ENCODE data around the gene UGT1A4. TPM values are rescaled to one million over a fixed set of nuclear protein-coding genes. Genes with fewer than 3 reads are reported as not detected.

The UGT1A4 gene
- total and polyA plus RNA-seq, 2 of the 8 experiments (the other 6 are each of a cell fraction or from before 2014, with no cell fraction given), result not detected

- ChIA-PET CTCF (ENCODE audit: partially characterized antibody) (interaction anchor here (0.7 to 2.0 kb wide), 5 partner anchors 11 to 518 kb away, joined by 3 to 6 read pairs (median 3); no protein-coding TSS in a partner anchor), POLR2A (ENCODE audit: partially characterized antibody) (no interaction called here)
- Histone ChIP-seq H3K23me2 (ENCODE audit: low read depth, low read length) (no peaks in the 10 kb centered on the region), H3K4me1 (replicated peaks in 1 of 4; ENCODE audit: control insufficient read depth in 3 of 4, insufficient read depth in 4 of 4, low read length in 3 of 4) (no peaks in the 10 kb centered on the region), H2BK12ac (ENCODE audit: low read depth, low read length) (no peak overlapping the region), H3K4me2 (ENCODE audit: insufficient read depth in 1 of 2, low read depth in 2 of 2, low read length in 2 of 2) (no peak overlapping the region), H3K79me1 (ENCODE audit: low read depth, low read length) (no peaks in the 10 kb centered on the region), H3K27me3 (replicated peaks in 1 of 4; ENCODE audit: control insufficient read depth in 3 of 4, extremely low read depth in 1 of 4, insufficient read depth in 3 of 4, low read length in 3 of 4) (no peaks in the 10 kb centered on the region), H3K9ac (replicated peaks in 1 of 4; ENCODE audit: extremely low read depth in 1 of 4, low read depth in 3 of 4, low read length in 3 of 4) (no peak overlapping the region), H3K56ac (replicated peaks; ENCODE audit: insufficient read length, low read depth, low read length) (no peak overlapping the region), H3K27ac (ENCODE audit: low read depth, low read length) (no peak overlapping the region), H2AK5ac (ENCODE audit: low read depth, low read length) (no peak overlapping the region), H2BK15ac (ENCODE audit: low read length) (no peak overlapping the region), H3K23ac (ENCODE audit: insufficient read length) (no peak overlapping the region), H3K4me3 (ENCODE audit: extremely low read depth in 1 of 4, insufficient read depth in 2 of 4, low read depth in 3 of 4, low read length in 4 of 4) (no peak overlapping the region), H3K14ac (ENCODE audit: insufficient read length) (no peak overlapping the region), H3K18ac (ENCODE audit: extremely low read depth, low read length) (no peak overlapping the region), H4K5ac (ENCODE audit: insufficient read length, low read depth, low read length) (no peak overlapping the region), H2AFZ (ENCODE audit: low read length) (no peak overlapping the region), H2BK20ac (ENCODE audit: low read length) (no peak overlapping the region), H3K79me2 (ENCODE audit: control insufficient read depth in 1 of 2, insufficient read depth in 2 of 2, low read length in 2 of 2) (no peaks in the 10 kb centered on the region), H4K8ac (ENCODE audit: extremely low read depth, insufficient read depth, low read length) (no peak overlapping the region), H3K4ac (replicated peaks; ENCODE audit: insufficient read length, low read depth, low read length) (no peak overlapping the region), H4K20me1 (replicated peaks in 1 of 2; ENCODE audit: control insufficient read depth in 1 of 2, insufficient read depth in 2 of 2, low read length in 2 of 2) (no peaks in the 10 kb centered on the region), H2BK5ac (ENCODE audit: low read depth, low read length) (no peak overlapping the region), H3K36me3 (ENCODE audit: control insufficient read depth in 2 of 4, insufficient read depth in 4 of 4, low read length in 3 of 4) (no peaks in the 10 kb centered on the region), H4K91ac (replicated peaks; ENCODE audit: insufficient read length, low read length) (no peak overlapping the region), H3K9me3 (ENCODE audit: insufficient read depth in 2 of 2, low read depth in 1 of 2, low read length in 1 of 2) (no peaks in the 10 kb centered on the region), H2BK120ac (replicated peaks; ENCODE audit: low read depth, low read length) (no peak overlapping the region)
- DNase-seq (ENCODE audit: low read depth in 1 of 2, low spot score in 2 of 2) (no peak), FAIRE-seq (no peak)
- 80% methylated on average over 3 of the region's 3 CpGs; no CpG with 5 or more reads in 1 of the 2 experiments for WGBS, 2 experiments (ENCODE audit: extremely low coverage in 1 of 2, insufficient coverage in 1 of 2, insufficient read length in 1 of 2, insufficient replicate concordance in 2 of 2, low coverage in 1 of 2, low lambda C conversion rate in 2 of 2, missing lambda C conversion rate in 1 of 2)
- TF ChIP-seq RNF2 (IDR thresholded peaks at IDR 0.05; ENCODE audit: borderline replicate concordance, low read depth, low read length, missing control alignments, poor library complexity, severe bottlenecking), result no peak
- no peak for TF ChIP-seq BRCA1 (IDR thresholded peaks at IDR 0.05; ENCODE audit: low read depth, low read length)
- TF ChIP-seq TAF7 (optimal IDR thresholded peaks at IDR 0.05; ENCODE audit: borderline replicate concordance, low read depth, low read length), result no peak
- no peak for TF ChIP-seq POLR2A (IDR thresholded peaks at IDR 0.05; ENCODE audit: control extremely low read depth in 1 of 2, low read depth in 2 of 2, low read length in 2 of 2)
- TF ChIP-seq CEBPB (IDR thresholded peaks at IDR 0.05; ENCODE audit: low read depth, low read length), result no peak
- TF ChIP-seq SP2 (IDR thresholded peaks at IDR 0.05; ENCODE audit: low read length), result no peak
- TF ChIP-seq ASH2L (IDR thresholded peaks at IDR 0.05; ENCODE audit: low read length), result no peak
- no peak for TF ChIP-seq SIRT6 (IDR thresholded peaks at IDR 0.05; ENCODE audit: low read length)
- TF ChIP-seq USF2 (IDR thresholded peaks at IDR 0.05; ENCODE audit: low read length), result no peak
- TF ChIP-seq MAFK (IDR thresholded peaks at IDR 0.05; ENCODE audit: low read depth, low read length), result no peak
- no peak for TF ChIP-seq BACH1 (IDR thresholded peaks at IDR 0.05; ENCODE audit: low read length)
These were observed 102.7 kb downstream of the UGT1A4 start for GRCh38 chr2:233821196-233821595.
